Activated CD8-positive, alpha-beta memory T cell treated with anti-CD3 and anti-CD28 coated beads, Interleukin-2, amount 10 ng/mL, durations not matched to agents 7 days and 5 days (primary cell): ENCODE data around the gene DLG1. TPM values are rescaled to one million over a fixed set of nuclear protein-coding genes. Genes with fewer than 3 reads are reported as not detected.
"Not testable (repeated sequence)": the region's sequence is repeated elsewhere in the genome, so short reads cannot be mapped to it uniquely, and the experiment has no call there.

Experiments
- ATAC-seq: fragments of 150-1000 bp; cut with Tn5 transposase; one replicate; pipeline ENCODE4 v1.10.0; 2021; ENCODE audit warnings: moderate library complexity
- CTCF ChIA-PET: fragments of 350-600 bp; sonication (Branson Sonifier 250); formaldehyde crosslinking; loops from one replicate; lab custom pipeline; 2021; ENCODE audit warnings: antibody characterized with exemption; lab: Charles Lee
- DNase-seq: peaks from one replicate; pipeline ENCODE4 v3.0.0-alpha.2; 2020
- H3K27ac Mint-ChIP-seq: one replicate; pipeline ENCODE4 v1.8.0; 2021; ENCODE audit warnings: mild to moderate bottlenecking, mixed read lengths
- H3K27me3 Mint-ChIP-seq: one replicate; pipeline ENCODE4 v1.8.0; 2021; ENCODE audit warnings: mixed read lengths
- H3K36me3 Mint-ChIP-seq: one replicate; pipeline ENCODE4 v1.8.0; 2021; ENCODE audit warnings: mild to moderate bottlenecking, mixed read lengths
- H3K4me1 Mint-ChIP-seq: one replicate; pipeline ENCODE4 v1.8.0; 2021; ENCODE audit warnings: mixed read lengths
- H3K4me3 Mint-ChIP-seq: one replicate; pipeline ENCODE4 v1.8.0; 2021; ENCODE audit warnings: mild to moderate bottlenecking, moderate library complexity, mixed read lengths
- H3K9me3 Mint-ChIP-seq: one replicate; pipeline ENCODE4 v1.8.0; 2022; ENCODE audit warnings: low read depth, mixed read lengths
- total RNA-seq, 2 experiments: library from RNA; stranded (reverse); gene quantifications; one replicate each; pipeline ENCODE4 v1.2.3, GENCODE V29; 2021

The DLG1 gene
- total RNA-seq, 2 experiments from 2014 or later, result 62.0 to 80.3 TPM

DNA sequence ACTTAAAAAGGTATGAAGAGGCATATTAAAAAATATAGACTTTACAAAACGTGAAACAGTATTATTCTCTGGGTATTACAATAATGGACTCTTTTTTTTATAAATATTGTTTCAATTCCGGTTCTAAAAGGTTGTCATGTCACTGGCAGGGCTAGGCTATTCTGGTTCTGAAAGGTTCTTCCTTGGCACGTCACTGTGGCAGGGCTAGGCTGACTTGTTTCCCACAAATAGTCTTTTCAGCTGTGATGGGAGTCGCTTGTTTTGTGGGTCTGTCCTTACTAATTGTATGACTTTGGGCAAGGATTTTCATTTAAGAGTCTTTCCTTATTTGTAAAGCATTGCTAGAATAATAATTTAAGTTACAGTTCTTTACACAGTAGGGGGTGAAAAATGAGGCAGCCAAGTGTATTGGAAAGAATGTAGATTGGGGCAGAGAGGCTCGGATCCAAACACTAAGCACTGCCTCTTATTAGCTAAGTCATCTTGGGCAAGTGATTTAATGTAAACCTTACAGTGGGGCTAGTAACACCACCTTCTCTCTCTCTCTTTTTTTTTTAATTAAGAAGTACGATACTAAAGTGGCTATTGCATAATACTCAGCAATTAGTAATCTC is 256.4 kb downstream of the DLG1 start:
- no peak overlapping the region for H3K4me3 Mint-ChIP-seq
- H3K9me3 Mint-ChIP-seq, result no peaks in the 10 kb centered on the region
- CTCF ChIA-PET, result interaction anchor here (1.0 to 2.9 kb wide), 3 partner anchors 11 to 14 kb away, joined by 3 to 19 read pairs (median 3); partner anchors contain the start of gene MELTF
- no peaks in the 10 kb centered on the region for H3K27me3 Mint-ChIP-seq
- peaks cover 6% of the 10 kb centered on the region for H3K36me3 Mint-ChIP-seq
- DNase-seq, result no peak
- no peak for ATAC-seq
- peaks cover 2% of the 10 kb centered on the region for H3K4me1 Mint-ChIP-seq
- no peak overlapping the region for H3K27ac Mint-ChIP-seq

DNA sequence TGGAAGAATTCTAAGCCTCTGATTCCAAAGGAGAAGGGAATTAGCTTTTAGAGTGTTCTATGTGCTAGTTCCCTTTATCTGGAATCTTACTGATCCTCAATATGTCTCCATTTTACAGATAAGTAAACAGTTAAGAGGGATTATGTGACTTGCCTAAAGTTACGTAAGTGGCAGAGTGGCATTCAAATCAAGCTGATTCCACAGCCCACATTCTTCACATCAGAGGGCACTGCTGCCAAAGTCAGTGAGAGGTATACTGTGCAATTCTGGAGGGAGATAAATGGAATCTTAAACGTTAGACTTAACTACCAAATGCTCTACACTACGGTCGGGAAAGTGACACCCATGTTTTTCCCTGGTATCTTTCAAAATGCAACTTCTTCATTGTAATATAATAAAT is 257.8 kb downstream of the DLG1 start:
- no peak for ATAC-seq
- no peak for DNase-seq
- CTCF ChIA-PET, result interaction anchor here (1.0 kb wide), 1 partner anchor 9 kb away, joined by 3 read pairs; no protein-coding TSS in a partner anchor
- peaks cover 6% of the 10 kb centered on the region for H3K27me3 Mint-ChIP-seq
- H3K9me3 Mint-ChIP-seq, result no peaks in the 10 kb centered on the region
- no peak overlapping the region for H3K4me3 Mint-ChIP-seq
- H3K4me1 Mint-ChIP-seq, result no peaks in the 10 kb centered on the region
- H3K36me3 Mint-ChIP-seq, result peaks cover 5% of the 10 kb centered on the region
- no peak overlapping the region for H3K27ac Mint-ChIP-seq

DNA sequence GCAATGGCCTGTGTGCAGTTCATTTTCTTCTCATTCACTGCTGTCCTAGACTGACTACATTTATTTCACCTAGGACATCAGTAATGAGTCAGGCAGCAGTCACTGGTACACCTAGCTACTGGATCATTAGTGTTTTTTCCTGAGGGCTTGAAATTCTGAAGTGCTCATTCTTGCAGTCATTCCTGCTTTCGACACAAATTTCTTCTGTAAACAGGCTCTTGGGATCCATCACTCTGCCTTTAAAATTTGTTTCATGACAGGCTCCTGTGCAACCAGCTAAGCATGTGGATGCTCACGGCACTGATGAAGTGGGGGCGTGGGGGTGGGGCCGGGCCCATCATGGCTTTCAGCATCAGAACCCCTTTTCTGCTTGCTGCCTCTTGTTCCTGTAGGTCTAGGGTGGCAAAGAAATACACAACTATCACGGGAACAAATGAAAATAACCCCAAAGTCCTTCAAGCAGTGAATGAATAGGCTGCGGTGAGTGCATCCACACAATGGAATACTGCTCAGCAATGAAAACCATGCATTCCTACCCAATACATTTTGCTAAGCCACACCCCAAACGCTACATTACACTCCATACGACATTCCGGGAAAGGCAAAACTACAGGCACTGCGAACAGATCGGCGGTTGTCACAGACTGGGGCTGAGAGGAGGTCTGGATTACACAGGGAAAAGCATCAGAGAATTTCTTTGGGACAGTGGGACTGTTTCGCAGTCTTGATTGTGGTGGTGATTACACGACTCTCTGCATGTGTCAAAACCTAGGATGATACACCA is 259.5 kb downstream of the DLG1 start:
- H3K4me3 Mint-ChIP-seq, result no peak overlapping the region
- H3K27me3 Mint-ChIP-seq, result peaks cover 8% of the 10 kb centered on the region
- CTCF ChIA-PET, result no interaction called here

DNA sequence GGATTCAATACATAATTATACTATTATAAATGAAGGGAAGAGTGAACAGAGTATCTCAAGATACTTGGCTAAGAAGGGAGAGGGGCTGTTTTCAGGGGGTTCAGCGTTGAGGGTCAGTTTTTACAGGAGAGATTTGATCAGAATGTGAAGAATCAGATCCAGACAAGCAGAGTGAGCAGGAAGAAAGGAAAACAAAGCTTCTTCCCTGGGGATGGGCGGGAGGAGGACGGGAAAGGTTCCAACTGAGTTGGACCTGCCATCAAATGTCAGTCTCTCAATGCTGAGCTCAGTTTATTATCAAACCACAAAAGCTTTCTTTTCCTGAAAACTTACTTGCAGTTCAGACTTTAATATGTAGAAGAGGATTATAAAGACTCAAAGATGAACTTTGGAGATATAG is 262.8 kb downstream of the DLG1 start:
- CTCF ChIA-PET, result interaction anchor here (1.4 kb wide), 1 partner anchor 13 kb away, joined by 3 read pairs; no protein-coding TSS in a partner anchor
- DNase-seq (no peak), ATAC-seq (no peak)
- H3K9me3 Mint-ChIP-seq, result peaks cover 7% of the 10 kb centered on the region
- no peaks in the 10 kb centered on the region for H3K36me3 Mint-ChIP-seq
- peaks cover 2% of the 10 kb centered on the region for H3K4me1 Mint-ChIP-seq
- H3K27ac Mint-ChIP-seq, result no peak overlapping the region
- H3K27me3 Mint-ChIP-seq, result peaks cover 11% of the 10 kb centered on the region
- H3K4me3 Mint-ChIP-seq, result no peak overlapping the region

More for the DNA sequence above, 259.5 kb downstream of the DLG1 start:
- Mint-ChIP-seq H3K9me3 (peaks cover 3% of the 10 kb centered on the region), H3K36me3 (no peaks in the 10 kb centered on the region), H3K27ac (no peak overlapping the region), H3K4me1 (no peaks in the 10 kb centered on the region)
- no peak for DNase-seq
- no peak for ATAC-seq

DNA sequence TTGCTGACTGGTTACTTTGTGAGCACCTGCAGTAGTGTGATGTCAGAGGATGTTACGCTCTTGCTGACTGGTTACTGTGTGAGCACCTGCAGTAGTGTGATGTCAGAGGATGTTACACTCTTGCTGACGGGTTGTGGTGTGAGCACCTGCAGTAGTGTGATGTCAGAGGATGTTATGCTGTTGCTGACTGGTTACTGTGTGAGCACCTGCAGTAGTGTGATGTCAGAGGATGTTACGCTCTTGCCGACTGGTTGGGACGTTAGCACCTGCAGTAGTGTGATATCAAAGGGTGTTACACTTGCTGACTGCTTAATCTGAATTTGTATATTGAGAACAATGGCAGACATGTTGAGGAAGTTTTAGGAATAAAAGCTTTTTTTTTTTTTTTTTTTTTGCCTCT is 263.6 kb downstream of the DLG1 start:
- H3K36me3 Mint-ChIP-seq, H3K27ac Mint-ChIP-seq, H3K4me3 Mint-ChIP-seq, DNase-seq, ATAC-seq, H3K9me3 Mint-ChIP-seq, H3K4me1 Mint-ChIP-seq: not testable (repeated sequence)
- CTCF ChIA-PET, result interaction anchor here (1.4 kb wide), 1 partner anchor 13 kb away, joined by 3 read pairs; no protein-coding TSS in a partner anchor
- peaks cover 11% of the 10 kb centered on the region for H3K27me3 Mint-ChIP-seq

DNA sequence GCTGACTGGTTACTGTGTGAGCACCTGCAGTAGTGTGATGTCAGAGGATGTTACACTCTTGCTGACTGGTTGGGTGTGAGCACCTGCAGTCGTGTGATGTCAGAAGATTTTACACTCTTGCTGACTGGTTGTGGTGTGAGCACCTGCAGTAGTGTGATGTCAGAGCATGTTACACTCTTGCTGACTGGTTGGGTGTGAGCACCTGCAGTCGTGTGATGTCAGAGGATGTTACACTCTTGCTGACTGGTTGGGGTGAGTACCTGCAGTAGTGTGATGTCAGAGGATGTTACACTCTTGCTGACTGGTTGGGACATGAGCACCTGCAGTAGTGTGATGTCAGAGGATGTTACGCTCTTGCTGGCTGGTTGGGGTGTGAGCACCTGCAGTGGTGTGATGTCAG is 264.6 kb downstream of the DLG1 start:
- H3K36me3 Mint-ChIP-seq, CTCF ChIA-PET, H3K9me3 Mint-ChIP-seq, ATAC-seq, H3K4me1 Mint-ChIP-seq, H3K27ac Mint-ChIP-seq, H3K4me3 Mint-ChIP-seq, DNase-seq: not testable (repeated sequence)
- peaks cover 13% of the 10 kb centered on the region for H3K27me3 Mint-ChIP-seq

DNA sequence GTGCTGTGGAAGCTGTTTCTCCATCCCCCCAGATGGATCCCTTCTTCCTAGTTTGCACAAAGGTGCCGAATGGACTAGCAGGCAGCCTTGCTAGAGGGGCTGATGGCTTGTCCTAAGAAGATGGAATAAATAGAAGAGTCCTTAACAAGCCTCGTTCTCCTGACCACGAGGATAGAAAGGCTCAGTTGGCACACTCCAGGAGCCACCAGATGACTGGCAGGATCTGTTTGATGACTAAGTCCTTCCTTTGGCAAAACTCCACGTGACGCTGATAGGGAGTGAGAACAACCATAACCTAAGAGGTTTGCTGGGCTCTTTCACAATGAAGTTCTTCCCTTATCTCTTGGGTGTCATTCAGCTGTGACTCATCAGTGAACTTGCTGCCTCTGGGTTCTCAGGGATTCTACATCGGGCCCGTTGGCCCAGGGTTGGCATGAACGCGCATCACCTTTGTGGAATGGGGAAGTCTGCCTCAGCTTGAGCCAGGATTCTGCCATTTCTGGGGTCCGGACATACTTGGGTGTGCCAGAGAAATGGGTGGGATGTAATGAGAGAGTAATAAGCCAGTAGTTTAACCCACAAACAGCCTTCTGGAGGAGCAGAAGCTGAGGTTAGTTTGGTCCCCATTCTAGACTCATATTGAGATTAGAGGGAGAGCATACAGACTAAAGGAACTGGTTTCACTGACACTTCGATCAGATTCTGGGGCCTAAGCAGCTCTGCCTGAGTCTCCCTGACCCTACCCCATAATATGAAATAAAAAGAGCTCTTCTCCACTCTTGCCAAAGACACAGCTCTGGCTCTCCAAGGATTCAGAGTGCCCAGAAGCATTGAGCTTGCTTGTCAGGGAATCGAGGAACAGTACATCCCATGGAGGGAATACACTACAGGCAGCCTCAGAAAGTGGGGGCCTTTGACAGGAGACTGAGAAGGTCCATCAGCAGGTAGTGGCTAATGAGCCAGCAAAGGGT is 266.8 kb downstream of the DLG1 start:
- H3K36me3 Mint-ChIP-seq, result no peaks in the 10 kb centered on the region
- CTCF ChIA-PET, result interaction anchor here (1.2 to 4.3 kb wide), 3 partner anchors 10 to 90 kb away, joined by 3 to 38 read pairs (median 10); partner anchors contain the start of gene NCBP2
- ATAC-seq (no peak), DNase-seq (no peak)
- no peak overlapping the region for H3K4me3 Mint-ChIP-seq
- peaks cover 7% of the 10 kb centered on the region for H3K9me3 Mint-ChIP-seq
- peaks cover 10% of the 10 kb centered on the region for H3K4me1 Mint-ChIP-seq
- no peak overlapping the region for H3K27ac Mint-ChIP-seq
- peaks cover 18% of the 10 kb centered on the region for H3K27me3 Mint-ChIP-seq

DNA sequence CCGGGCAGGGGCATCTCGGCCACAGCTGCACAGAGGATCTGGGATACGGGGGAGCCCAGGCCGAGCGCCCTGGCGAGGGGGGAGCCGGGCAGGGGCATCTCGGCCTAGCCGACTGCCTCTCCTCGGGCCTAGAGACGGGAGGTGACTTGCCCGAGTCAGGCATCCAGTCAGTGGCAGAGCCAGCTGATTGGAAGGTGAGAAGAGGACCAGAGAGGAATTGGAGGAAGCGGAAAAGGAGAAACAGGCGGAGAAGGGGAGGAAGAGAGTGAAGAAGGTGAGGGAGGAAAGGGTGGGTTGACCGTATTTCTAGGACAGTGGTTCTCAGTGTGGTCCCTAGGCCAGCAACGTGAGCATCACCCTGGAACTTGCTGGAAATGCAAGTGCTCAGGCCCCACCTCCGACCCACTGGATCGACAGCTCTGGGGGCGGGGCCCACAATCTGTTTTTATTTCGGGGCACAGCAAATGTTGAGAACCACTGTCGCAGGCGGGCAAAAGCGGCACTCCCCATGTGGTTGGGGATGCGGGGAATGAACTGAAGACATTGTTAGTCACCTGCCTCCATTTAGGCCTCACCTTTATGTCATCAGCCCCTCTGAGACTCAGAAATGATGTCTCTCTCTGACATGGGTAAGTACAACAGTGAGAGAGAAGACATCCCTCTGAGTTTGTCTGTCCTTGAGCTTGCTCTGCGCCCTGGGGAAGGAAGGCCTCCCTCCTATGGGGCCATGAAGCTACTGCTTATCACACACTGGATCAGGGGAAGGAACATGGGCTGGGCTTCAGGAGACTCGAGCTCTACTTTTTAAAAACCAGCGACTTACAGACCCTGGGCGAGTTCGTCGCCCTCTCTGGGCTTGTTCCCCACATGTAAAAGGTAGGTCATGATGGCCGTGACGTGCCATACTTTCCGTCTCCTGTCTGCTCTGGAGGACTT is 267.8 kb downstream of the DLG1 start:
- H3K4me3 Mint-ChIP-seq, result no peak overlapping the region

DNA sequence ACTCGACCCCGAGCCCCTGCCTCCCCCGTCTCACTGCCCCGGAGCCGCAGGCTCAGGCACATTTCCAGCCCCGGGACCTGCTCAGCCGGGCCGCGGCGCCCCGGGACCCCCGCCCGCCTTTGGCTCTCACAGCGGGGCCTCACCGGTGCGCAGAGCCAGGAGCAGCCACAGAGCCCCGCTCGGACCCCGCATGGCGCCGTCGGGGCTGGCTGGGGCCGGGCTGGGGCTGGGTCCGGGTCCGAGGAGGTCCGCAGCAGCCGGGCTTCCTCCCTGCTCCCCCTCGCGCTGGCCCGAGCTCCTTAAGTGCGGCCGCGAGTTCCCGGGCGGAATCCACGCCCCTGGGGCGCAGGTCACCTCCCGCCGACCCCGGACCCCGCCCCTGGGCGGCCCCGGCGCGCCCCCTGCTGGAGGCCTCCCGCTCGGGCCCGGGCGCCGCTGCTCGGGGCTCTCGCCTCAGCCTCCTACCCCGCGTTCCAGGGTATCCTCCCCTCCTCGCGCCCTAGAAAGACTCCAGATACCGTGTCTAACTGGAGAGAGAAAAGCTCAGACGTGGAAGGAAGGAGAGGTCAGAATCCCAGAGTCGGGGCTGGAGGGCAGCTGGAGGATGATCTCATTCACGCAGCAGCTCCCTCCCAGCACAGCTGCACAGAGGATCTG is 268.8 kb downstream of the DLG1 start, which contains the start of gene MELTF:
Gene MELTF (minus strand): TSS at position 307 of the 657 bp plus-strand sequence. CDS start 115 bp downstream, at position 192.
- CTCF ChIA-PET, result interaction anchor here (0.6 to 4.3 kb wide), 30 partner anchors 11 to 365 kb away, joined by 3 to 38 read pairs (median 4); partner anchors contain the start of genes NCBP2 and SENP5
- H3K36me3 Mint-ChIP-seq, result no peaks in the 10 kb centered on the region
- peaks cover 4% of the 10 kb centered on the region for H3K9me3 Mint-ChIP-seq
- DNase-seq, result peak; percentile 71
- H3K27ac Mint-ChIP-seq, result no peak within 1 kb of the TSS
- H3K4me1 Mint-ChIP-seq, result peaks cover 10% of the 10 kb centered on the region
- peak within 1 kb of the TSS; percentile 69 for H3K4me3 Mint-ChIP-seq
- ATAC-seq, result peak; percentile 91
- peaks cover 10% of the 10 kb centered on the region for H3K27me3 Mint-ChIP-seq

More for the DNA sequence above, 267.8 kb downstream of the DLG1 start:
- ATAC-seq, result no peak
- no peak overlapping the region for H3K27ac Mint-ChIP-seq
- H3K4me1 Mint-ChIP-seq, result peaks cover 10% of the 10 kb centered on the region
- CTCF ChIA-PET, result interaction anchor here (0.7 to 4.3 kb wide), 20 partner anchors 11 to 192 kb away, joined by 3 to 38 read pairs (median 5); partner anchors contain the start of gene NCBP2
- H3K27me3 Mint-ChIP-seq, result peaks cover 13% of the 10 kb centered on the region
- no peaks in the 10 kb centered on the region for H3K36me3 Mint-ChIP-seq
- no peak for DNase-seq
- peaks cover 7% of the 10 kb centered on the region for H3K9me3 Mint-ChIP-seq

DNA sequence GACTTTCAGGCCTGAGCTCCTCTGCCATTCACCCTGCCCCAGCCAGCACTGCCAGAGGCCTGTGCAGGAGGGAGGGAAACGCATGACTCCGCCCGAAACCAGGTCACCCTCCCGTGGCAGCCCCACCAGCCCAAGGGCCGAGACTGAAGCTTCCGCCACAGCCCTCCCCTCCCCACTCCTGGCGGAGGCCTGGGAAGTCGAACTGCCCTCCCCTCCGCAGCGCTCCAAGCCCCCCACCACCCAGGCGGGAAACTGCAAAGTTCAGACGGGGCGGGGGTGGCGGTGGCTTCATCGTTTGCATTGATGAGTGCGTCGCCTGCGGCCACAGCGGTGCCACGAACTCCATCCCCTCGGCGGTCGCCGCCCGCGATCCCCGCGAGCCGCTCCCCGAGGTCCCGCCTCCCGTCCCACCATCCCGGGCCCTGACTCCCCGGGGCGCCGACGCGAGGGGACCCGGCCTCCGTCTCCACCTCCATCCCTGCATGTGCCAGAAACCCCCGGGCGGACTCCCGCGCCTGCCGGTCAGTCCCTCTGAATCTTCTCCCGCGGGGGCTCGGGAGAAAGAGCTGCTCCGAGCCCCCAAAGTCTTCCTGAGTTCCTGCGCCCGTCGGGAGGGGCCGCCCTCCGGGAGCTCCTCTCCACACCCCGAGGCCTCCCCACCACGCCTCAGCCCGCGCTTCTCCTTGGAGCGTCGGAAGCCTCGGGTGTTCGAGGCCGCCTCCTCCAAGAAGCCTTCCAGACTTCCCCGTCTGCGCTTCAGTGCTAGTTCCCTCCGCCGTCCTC is 269.5 kb downstream of the DLG1 start:
- ATAC-seq, result peak; percentile 26
- Mint-ChIP-seq H3K27me3 (peaks cover 10% of the 10 kb centered on the region), H3K4me1 (peaks cover 10% of the 10 kb centered on the region), H3K4me3 (peak overlapping the region; percentile 69), H3K36me3 (no peaks in the 10 kb centered on the region), H3K9me3 (peaks cover 4% of the 10 kb centered on the region), H3K27ac (no peak overlapping the region)
- CTCF ChIA-PET, result interaction anchor here (0.6 to 4.3 kb wide), 26 partner anchors 10 to 366 kb away, joined by 3 to 38 read pairs (median 4); partner anchors contain the start of genes NCBP2 and SENP5
- no peak for DNase-seq
